Right cardiac atrium (tissue), 5 donors: ENCODE measurements around the gene ASH1L. TPM values are rescaled to one million over a fixed set of nuclear protein-coding genes. Genes with fewer than 3 reads are reported as not detected.
A peak's percentile ranks its signal among the peaks of the same experiment; 100 is the strongest.

ENCODE experiments used
- ATAC-seq, 2 donors: fragments of 200-7000 bp; cut with Tn5 transposase; one replicate each; pipeline versions ENCODE4 v1.8.0 to v1.9.1; 2020; ENCODE audit warnings: moderate library complexity in 2 of 2, mild to moderate bottlenecking in 1 of 2
- DNase-seq, 3 donors: peaks; one replicate each; pipeline ENCODE4 v3.0.0-alpha.2; 2020
- H3K27ac ChIP-seq: one replicate; pipeline ENCODE4 v1.5.1; 2013; ENCODE audit warnings: mild to moderate bottlenecking, low read length, control low read depth, moderate library complexity
- H3K27me3 ChIP-seq: one replicate; pipeline ENCODE4 v1.6.1; 2013; ENCODE audit not compliant: control insufficient read depth, insufficient read depth
- H3K4me1 ChIP-seq: one replicate; pipeline ENCODE4 v1.6.1; 2013; ENCODE audit warnings: low read length; ENCODE audit not compliant: control insufficient read depth, insufficient read depth
- H3K4me3 ChIP-seq: one replicate; pipeline ENCODE4 v1.5.1; 2013; ENCODE audit warnings: low read length, control low read depth
- H3K9me3 ChIP-seq: one replicate; pipeline ENCODE4 v1.6.1; 2013; ENCODE audit warnings: low read length; ENCODE audit not compliant: control insufficient read depth
- whole genome bisulfite sequencing: extraction: QIAGEN DNeasy Blood & Tissue Kit; methylation state at CpG from one replicate; pipeline ENCODE4 v1.1.7; 2013; 5-methylcytosine and 5-hydroxymethylcytosine counted together
- intact Hi-C, 4 donors: fragments of 100-400 bp; cut with DNase I; formaldehyde crosslinking; loops; one replicate each; pipeline versions ENCODE4 v1.11.0 to v1.14.0; 2022 to 2023
- polyA plus RNA-seq: library from polyadenylated mRNA; stranded (reverse); fragments of 200-250 nt; gene quantifications from one replicate; pipeline ENCODE4 v1.2.3, GENCODE V29; 2013
- total RNA-seq, 4 donors: library from RNA; stranded (reverse); fragmentation: NEBNext Ultra II Directional; extraction: Animal tissue kit (Norgen Biotek cat#: 25700); gene quantifications; one replicate each; pipeline ENCODE4 v1.2.1, GENCODE V29; 2021
- donor health status: healthy with polysubstance abuse.
- donor health status: DM: no; HTN: yes; CAD: no.
- donor health status: DM: no; HTN: no; CAD: no.
- donor health status: DM: no; HTN: yes; CAD: no; lungs with severe emphysema.
- donor health status: DM: yes; HTN: yes; CAD: no.

The ASH1L gene
- total and polyA plus RNA-seq, 5 donors = 11.3 to 57.7 (median 48.0) TPM

GRCh38 chr1:155472491-155473083 is 90.0 kb downstream of the ASH1L start:
- DNase-seq (no peak), ATAC-seq (no peak)
- H3K4me3 ChIP-seq = no peak overlapping the region
- H3K4me1 ChIP-seq = no peaks in the 10 kb centered on the region
- intact Hi-C loops = no loop called here
- no peak overlapping the region for H3K27ac ChIP-seq
- 64% methylated on average over 2 of the region's 2 CpGs for WGBS
- no peaks in the 10 kb centered on the region for H3K9me3 ChIP-seq
- no peaks in the 10 kb centered on the region for H3K27me3 ChIP-seq

GRCh38 chr1:155471891-155472290 is 90.7 kb downstream of the ASH1L start:
- WGBS = 97% methylated on average over 5 of the region's 5 CpGs
- H3K27me3 ChIP-seq = no peaks in the 10 kb centered on the region
- DNase-seq (no peak), ATAC-seq (no peak)
- H3K27ac ChIP-seq = no peak overlapping the region
- H3K9me3 ChIP-seq = no peaks in the 10 kb centered on the region
- H3K4me3 ChIP-seq = no peak overlapping the region
- intact Hi-C loops = no loop called here
- H3K4me1 ChIP-seq = no peaks in the 10 kb centered on the region

GRCh38 chr1:155471026-155471425 is 91.6 kb downstream of the ASH1L start:
- 93% methylated on average over 3 of the region's 3 CpGs for WGBS
- Histone ChIP-seq H3K4me3 (no peak overlapping the region), H3K27me3 (no peaks in the 10 kb centered on the region), H3K27ac (no peak overlapping the region), H3K4me1 (no peaks in the 10 kb centered on the region), H3K9me3 (no peaks in the 10 kb centered on the region)
- intact Hi-C loops = no loop called here
- no peak for DNase-seq
- ATAC-seq = no peak

GRCh38 chr1:155466996-155467395 is 95.6 kb downstream of the ASH1L start:
- intact Hi-C loops = no loop called here
- H3K9me3 ChIP-seq = no peaks in the 10 kb centered on the region
- DNase-seq (no peak), ATAC-seq (no peak)
- no peaks in the 10 kb centered on the region for H3K4me1 ChIP-seq
- no peaks in the 10 kb centered on the region for H3K27me3 ChIP-seq
- H3K4me3 ChIP-seq = no peak overlapping the region
- H3K27ac ChIP-seq = no peak overlapping the region

GRCh38 chr1:155466617-155466972 is 96.0 kb downstream of the ASH1L start:
- Histone ChIP-seq H3K27ac (no peak overlapping the region), H3K4me1 (no peaks in the 10 kb centered on the region), H3K9me3 (no peaks in the 10 kb centered on the region), H3K4me3 (no peak overlapping the region), H3K27me3 (no peaks in the 10 kb centered on the region)
- no peak for DNase-seq
- no peak for ATAC-seq
- WGBS = 96% methylated on average over 1 of the region's 1 CpG
- intact Hi-C loops = no loop called here

- intact Hi-C loops = no loop called here
- Histone ChIP-seq H3K4me1 (no peaks in the 10 kb centered on the region), H3K9me3 (no peaks in the 10 kb centered on the region), H3K4me3 (no peak overlapping the region), H3K27me3 (no peaks in the 10 kb centered on the region), H3K27ac (no peak overlapping the region)
- DNase-seq = no peak
- WGBS = 77% methylated on average over 5 of the region's 5 CpGs
- peak in 1 of 2 donors; percentile 42 for ATAC-seq
Measured at GRCh38 chr1:155463865-155464650, 98.5 kb downstream of the ASH1L start.

GRCh38 chr1:155458111-155458510 is 104.5 kb downstream of the ASH1L start:
- intact Hi-C loops = no loop called here
- WGBS = 91% methylated on average over 4 of the region's 4 CpGs

GRCh38 chr1:155457266-155457665 is 105.3 kb downstream of the ASH1L start:
- Histone ChIP-seq H3K4me3 (no peak overlapping the region), H3K27me3 (no peaks in the 10 kb centered on the region), H3K27ac (no peak overlapping the region), H3K9me3 (no peaks in the 10 kb centered on the region), H3K4me1 (no peaks in the 10 kb centered on the region)
- WGBS = 97% methylated on average over 2 of the region's 2 CpGs
- intact Hi-C loops = no loop called here
- DNase-seq (no peak), ATAC-seq (no peak)

More at GRCh38 chr1:155458111-155458510, 104.5 kb downstream of the ASH1L start:
- DNase-seq (no peak), ATAC-seq (no peak)
- H3K4me3 ChIP-seq = no peak overlapping the region
- H3K9me3 ChIP-seq = no peaks in the 10 kb centered on the region
- no peaks in the 10 kb centered on the region for H3K4me1 ChIP-seq
- H3K27ac ChIP-seq = no peak overlapping the region
- no peaks in the 10 kb centered on the region for H3K27me3 ChIP-seq

GRCh38 chr1:155455588-155456195 is 106.9 kb downstream of the ASH1L start:
- Histone ChIP-seq H3K27ac (no peak overlapping the region), H3K9me3 (no peaks in the 10 kb centered on the region), H3K27me3 (no peaks in the 10 kb centered on the region), H3K4me3 (no peak overlapping the region), H3K4me1 (no peaks in the 10 kb centered on the region)
- 29% methylated on average over 1 of the region's 1 CpG for WGBS
- DNase-seq (no peak), ATAC-seq (peak in 1 of 2 donors; percentile 34)
- intact Hi-C loops = no loop called here

- DNase-seq (no peak), ATAC-seq (no peak)
- intact Hi-C loops = no loop called here
- no peak overlapping the region for H3K27ac ChIP-seq
- H3K9me3 ChIP-seq = no peaks in the 10 kb centered on the region
- no peaks in the 10 kb centered on the region for H3K27me3 ChIP-seq
- H3K4me1 ChIP-seq = no peaks in the 10 kb centered on the region
- H3K4me3 ChIP-seq = no peak overlapping the region
- WGBS = 87% methylated on average over 1 of the region's 1 CpG
Measured at GRCh38 chr1:155454096-155454495, 108.5 kb downstream of the ASH1L start.

- H3K27ac ChIP-seq = no peak overlapping the region
- H3K27me3 ChIP-seq = no peaks in the 10 kb centered on the region
- 96% methylated on average over 7 of the region's 7 CpGs for WGBS
- intact Hi-C loops = no loop called here
- no peaks in the 10 kb centered on the region for H3K4me1 ChIP-seq
- H3K4me3 ChIP-seq = no peak overlapping the region
- H3K9me3 ChIP-seq = no peaks in the 10 kb centered on the region
- no peak for ATAC-seq
- no peak for DNase-seq
Measured at GRCh38 chr1:155453141-155453540, 109.5 kb downstream of the ASH1L start.
